Measurements from ENCODE around the gene BCO2. TPM values are rescaled to one million over a fixed set of nuclear protein-coding genes. Genes with fewer than 3 reads are reported as not detected.

The BCO2 gene
- total RNA-seq, 1 donor from 2014 or later = not detected

DNA sequence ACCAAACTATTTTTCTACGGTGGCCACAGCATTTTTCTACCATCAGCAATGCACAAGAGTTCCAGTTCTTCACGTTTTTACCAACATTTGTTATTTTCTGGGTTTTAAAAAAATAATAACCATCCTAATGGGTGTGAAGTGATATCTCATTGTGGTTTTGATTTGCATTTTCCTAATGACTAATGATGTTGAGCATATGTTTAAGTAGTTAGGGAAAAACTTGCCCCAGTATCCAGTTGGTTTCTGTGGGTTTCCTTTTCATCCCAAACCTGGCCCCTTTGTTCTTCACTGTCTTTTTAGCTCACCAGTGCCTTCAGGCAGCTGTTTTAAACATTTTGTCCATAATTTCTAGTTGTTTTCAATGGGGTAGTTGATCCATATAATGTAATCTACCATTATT lies 36.2 kb downstream of the BCO2 start:
- Mint-ChIP-seq H3K4me3 (no peak overlapping the region), H3K9me3 (peaks cover 3% of the 10 kb centered on the region), H3K27me3 (ENCODE audit: insufficient read depth, low read depth) (no peaks in the 10 kb centered on the region), H3K4me1 (no peaks in the 10 kb centered on the region), H3K36me3 (no peaks in the 10 kb centered on the region), H3K27ac (no peak overlapping the region)
- Histone ChIP-seq H3F3A (ENCODE audit: low read depth) (no peaks in the 10 kb centered on the region), H3K4me3 (no peak overlapping the region), H2AFZ (replicated peaks) (no peak overlapping the region), H3K9ac (no peak overlapping the region), H3K27ac (no peak overlapping the region), H3K79me2 (ENCODE audit: low read depth) (no peaks in the 10 kb centered on the region), H3K36me3 (no peaks in the 10 kb centered on the region), H3K9me3 (ENCODE audit: low read depth) (no peaks in the 10 kb centered on the region), H4K20me1 (ENCODE audit: low read depth) (no peaks in the 10 kb centered on the region), H3K4me1 (no peaks in the 10 kb centered on the region), H3K27me3 (peaks cover 31% of the 10 kb centered on the region), H3K4me2 (no peak overlapping the region)
- DNase-seq (ENCODE audit: low spot score) = no peak
- TF ChIP-seq EZH2 (IDR thresholded peaks at IDR 0.05) = no peak
- no peak for TF ChIP-seq EZH2phosphoT487 (IDR thresholded peaks at IDR 0.05)
- TF ChIP-seq, protein P1, sequence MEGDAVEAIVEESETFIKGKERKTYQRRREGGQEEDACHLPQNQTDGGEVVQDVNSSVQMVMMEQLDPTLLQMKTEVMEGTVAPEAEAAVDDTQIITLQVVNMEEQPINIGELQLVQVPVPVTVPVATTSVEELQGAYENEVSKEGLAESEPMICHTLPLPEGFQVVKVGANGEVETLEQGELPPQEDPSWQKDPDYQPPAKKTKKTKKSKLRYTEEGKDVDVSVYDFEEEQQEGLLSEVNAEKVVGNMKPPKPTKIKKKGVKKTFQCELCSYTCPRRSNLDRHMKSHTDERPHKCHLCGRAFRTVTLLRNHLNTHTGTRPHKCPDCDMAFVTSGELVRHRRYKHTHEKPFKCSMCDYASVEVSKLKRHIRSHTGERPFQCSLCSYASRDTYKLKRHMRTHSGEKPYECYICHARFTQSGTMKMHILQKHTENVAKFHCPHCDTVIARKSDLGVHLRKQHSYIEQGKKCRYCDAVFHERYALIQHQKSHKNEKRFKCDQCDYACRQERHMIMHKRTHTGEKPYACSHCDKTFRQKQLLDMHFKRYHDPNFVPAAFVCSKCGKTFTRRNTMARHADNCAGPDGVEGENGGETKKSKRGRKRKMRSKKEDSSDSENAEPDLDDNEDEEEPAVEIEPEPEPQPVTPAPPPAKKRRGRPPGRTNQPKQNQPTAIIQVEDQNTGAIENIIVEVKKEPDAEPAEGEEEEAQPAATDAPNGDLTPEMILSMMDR (IDR thresholded peaks at IDR 0.05) = no peak

DNA sequence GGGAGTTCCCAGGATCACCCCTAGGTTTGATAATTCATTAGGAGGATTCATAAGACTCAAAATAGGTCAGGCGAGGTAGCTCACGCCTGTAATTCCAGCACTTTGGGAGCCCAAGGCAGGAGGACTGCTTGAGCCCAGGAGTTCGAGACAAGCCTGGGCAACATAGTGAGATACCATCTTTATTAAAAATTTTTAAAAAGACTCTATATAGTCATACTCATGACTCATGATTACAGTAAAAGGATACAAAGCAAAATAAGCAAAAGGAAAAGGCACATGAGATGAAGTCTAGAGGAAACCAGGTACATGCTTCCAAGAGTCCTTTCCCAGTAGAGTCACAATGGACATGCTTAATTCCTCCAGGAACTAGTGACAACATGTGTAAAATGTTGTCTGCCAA lies 37.0 kb downstream of the BCO2 start:
- no peak overlapping the region for H3K9ac ChIP-seq
- H3K27me3 Mint-ChIP-seq (ENCODE audit: insufficient read depth, low read depth) = no peaks in the 10 kb centered on the region
- H3K4me3 ChIP-seq = no peak overlapping the region
- no peaks in the 10 kb centered on the region for H4K20me1 ChIP-seq (ENCODE audit: low read depth)
- H3K27me3 ChIP-seq = peaks cover 31% of the 10 kb centered on the region
- H3K4me2 ChIP-seq = no peak overlapping the region
- TF ChIP-seq EZH2 (IDR thresholded peaks at IDR 0.05) (no peak), EZH2phosphoT487 (IDR thresholded peaks at IDR 0.05) (no peak)
- TF ChIP-seq, protein P1 (IDR thresholded peaks at IDR 0.05) = no peak
- no peaks in the 10 kb centered on the region for H3F3A ChIP-seq (ENCODE audit: low read depth)
- no peaks in the 10 kb centered on the region for H3K79me2 ChIP-seq (ENCODE audit: low read depth)
- H2AFZ ChIP-seq (replicated peaks) = no peak overlapping the region
- H3K4me1 Mint-ChIP-seq = no peaks in the 10 kb centered on the region
- no peaks in the 10 kb centered on the region for H3K4me1 ChIP-seq
- H3K27ac Mint-ChIP-seq = no peak overlapping the region
- no peak overlapping the region for H3K27ac ChIP-seq
- H3K9me3 ChIP-seq (ENCODE audit: low read depth) = no peaks in the 10 kb centered on the region
- no peak overlapping the region for H3K4me3 Mint-ChIP-seq
- H3K36me3 Mint-ChIP-seq = no peaks in the 10 kb centered on the region
- no peak for DNase-seq (ENCODE audit: low spot score)
- no peaks in the 10 kb centered on the region for H3K36me3 ChIP-seq
- no peaks in the 10 kb centered on the region for H3K9me3 Mint-ChIP-seq

DNA sequence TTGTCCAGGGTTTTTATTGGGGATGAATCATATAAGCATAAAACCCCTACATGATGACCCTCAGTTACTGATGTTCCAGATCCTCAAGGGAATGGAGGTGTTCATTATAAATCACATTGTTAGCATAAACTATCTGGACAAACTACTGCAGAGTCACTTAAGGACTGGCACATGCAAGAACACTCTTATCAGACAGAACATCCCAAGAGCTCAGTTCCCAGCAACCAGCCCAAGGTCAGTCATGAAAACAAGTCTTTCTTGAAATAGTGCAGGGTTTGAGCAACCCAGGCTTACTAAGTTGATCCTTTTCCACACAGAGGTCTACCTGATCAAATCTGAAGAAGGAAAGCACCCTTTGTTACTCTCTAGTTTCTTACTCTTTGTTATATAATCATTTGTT lies 37.4 kb downstream of the BCO2 start:
- Histone ChIP-seq H3K4me2 (no peak overlapping the region), H3K27me3 (peaks cover 31% of the 10 kb centered on the region), H3K4me3 (no peak overlapping the region), H3K9ac (no peak overlapping the region), H4K20me1 (ENCODE audit: low read depth) (no peaks in the 10 kb centered on the region), H3K9me3 (ENCODE audit: low read depth) (no peaks in the 10 kb centered on the region), H3K4me1 (no peaks in the 10 kb centered on the region), H3K79me2 (ENCODE audit: low read depth) (no peaks in the 10 kb centered on the region), H3F3A (ENCODE audit: low read depth) (no peaks in the 10 kb centered on the region), H2AFZ (replicated peaks) (no peak overlapping the region), H3K27ac (no peak overlapping the region), H3K36me3 (no peaks in the 10 kb centered on the region)
- Mint-ChIP-seq H3K4me1 (no peaks in the 10 kb centered on the region), H3K27ac (no peak overlapping the region), H3K27me3 (ENCODE audit: insufficient read depth, low read depth) (no peaks in the 10 kb centered on the region), H3K36me3 (no peaks in the 10 kb centered on the region), H3K4me3 (no peak overlapping the region), H3K9me3 (no peaks in the 10 kb centered on the region)
- DNase-seq (ENCODE audit: low spot score) = no peak
- TF ChIP-seq EZH2 (IDR thresholded peaks at IDR 0.05) (no peak), EZH2phosphoT487 (IDR thresholded peaks at IDR 0.05) (no peak)
- TF ChIP-seq, protein P1 (IDR thresholded peaks at IDR 0.05) = no peak
